HG02852 (cell line): ENCODE data around the gene MORN1.

Experiments used
- ATAC-seq: cut with Tn5 transposase; IDR thresholded peaks from one replicate; pipeline ENCODE4 v1.9.1; 2021; ENCODE audit warnings: mild to moderate bottlenecking, moderate library complexity; ENCODE audit not compliant: unreplicated experiment

MORN1 gene

DNA sequence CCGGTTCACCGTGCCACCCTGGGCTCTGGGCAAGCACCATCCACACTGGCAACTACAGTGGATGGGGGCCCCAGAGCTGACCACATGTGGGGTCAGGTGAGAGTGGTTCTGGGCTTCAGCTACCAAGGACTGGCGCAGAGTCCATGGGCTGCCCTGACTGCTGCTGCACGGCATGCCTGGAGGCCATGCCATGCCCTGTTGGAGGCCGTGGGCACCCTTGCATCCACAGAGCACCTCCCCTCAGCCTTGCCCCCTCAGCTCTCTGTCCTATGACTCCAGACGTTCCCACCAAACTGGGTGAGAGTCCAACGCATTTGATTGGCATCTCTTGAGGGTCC is 15.5 kb downstream of the MORN1 start:
- ATAC-seq: no peak

DNA sequence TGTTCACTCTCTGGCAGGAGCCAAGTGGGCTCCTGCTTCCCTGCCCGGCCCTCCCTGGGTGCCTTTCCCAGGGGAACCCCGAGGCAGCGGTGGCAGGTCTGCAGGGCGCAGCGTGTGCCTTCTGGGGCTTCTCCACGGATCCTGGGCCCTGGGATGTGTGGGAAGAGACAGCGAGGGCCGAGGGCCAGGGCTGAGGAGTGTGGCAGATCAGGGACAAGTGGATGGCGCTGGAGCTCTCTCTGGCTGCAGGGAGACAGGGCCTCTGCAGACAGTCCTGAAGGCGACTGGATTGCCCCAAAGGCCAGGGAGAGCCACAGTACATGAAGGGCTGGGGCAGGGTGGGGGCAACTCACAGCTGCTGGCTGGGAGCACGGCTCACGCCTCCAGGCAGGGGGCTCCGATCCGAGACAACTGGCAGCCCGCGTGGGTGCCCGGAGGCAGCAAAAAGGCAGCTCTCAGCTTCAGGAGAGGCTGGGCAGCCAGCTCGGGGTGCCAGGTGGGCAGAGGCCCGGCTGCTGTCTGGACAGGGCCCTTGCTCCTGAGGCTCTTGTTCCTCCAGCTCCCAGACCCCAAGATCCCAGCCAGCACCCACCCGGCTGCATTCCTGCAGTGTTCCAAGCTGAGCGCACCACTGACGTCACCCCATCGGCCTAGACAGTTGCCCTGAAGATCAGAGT is 16.0 kb downstream of the MORN1 start:
- no peak for ATAC-seq

- ATAC-seq: no peak
Observed at GRCh38 chr1:2374252-2375155, 16.9 kb downstream of the MORN1 start.

GRCh38 chr1:2373551-2374251 is 17.7 kb downstream of the MORN1 start:
- no peak for ATAC-seq

GRCh38 chr1:2372551-2373490 is 18.5 kb downstream of the MORN1 start:
- no peak for ATAC-seq

GRCh38 chr1:2368053-2368744 is 23.2 kb downstream of the MORN1 start:
- ATAC-seq: no peak

GRCh38 chr1:2363847-2364513 is 27.4 kb downstream of the MORN1 start:
- ATAC-seq: no peak

- no peak for ATAC-seq
Observed at GRCh38 chr1:2360588-2361364, 30.6 kb downstream of the MORN1 start.

- no peak for ATAC-seq
Observed at GRCh38 chr1:2358651-2359640, 32.4 kb downstream of the MORN1 start.

GRCh38 chr1:2358072-2358471 is 33.3 kb downstream of the MORN1 start:
- no peak for ATAC-seq

- no peak for ATAC-seq
Observed at GRCh38 chr1:2356911-2357845, 34.2 kb downstream of the MORN1 start.

- no peak for ATAC-seq
Observed at GRCh38 chr1:2356401-2356800, 35.0 kb downstream of the MORN1 start.

GRCh38 chr1:2355373-2356261 is 35.7 kb downstream of the MORN1 start:
- ATAC-seq: no peak

DNA sequence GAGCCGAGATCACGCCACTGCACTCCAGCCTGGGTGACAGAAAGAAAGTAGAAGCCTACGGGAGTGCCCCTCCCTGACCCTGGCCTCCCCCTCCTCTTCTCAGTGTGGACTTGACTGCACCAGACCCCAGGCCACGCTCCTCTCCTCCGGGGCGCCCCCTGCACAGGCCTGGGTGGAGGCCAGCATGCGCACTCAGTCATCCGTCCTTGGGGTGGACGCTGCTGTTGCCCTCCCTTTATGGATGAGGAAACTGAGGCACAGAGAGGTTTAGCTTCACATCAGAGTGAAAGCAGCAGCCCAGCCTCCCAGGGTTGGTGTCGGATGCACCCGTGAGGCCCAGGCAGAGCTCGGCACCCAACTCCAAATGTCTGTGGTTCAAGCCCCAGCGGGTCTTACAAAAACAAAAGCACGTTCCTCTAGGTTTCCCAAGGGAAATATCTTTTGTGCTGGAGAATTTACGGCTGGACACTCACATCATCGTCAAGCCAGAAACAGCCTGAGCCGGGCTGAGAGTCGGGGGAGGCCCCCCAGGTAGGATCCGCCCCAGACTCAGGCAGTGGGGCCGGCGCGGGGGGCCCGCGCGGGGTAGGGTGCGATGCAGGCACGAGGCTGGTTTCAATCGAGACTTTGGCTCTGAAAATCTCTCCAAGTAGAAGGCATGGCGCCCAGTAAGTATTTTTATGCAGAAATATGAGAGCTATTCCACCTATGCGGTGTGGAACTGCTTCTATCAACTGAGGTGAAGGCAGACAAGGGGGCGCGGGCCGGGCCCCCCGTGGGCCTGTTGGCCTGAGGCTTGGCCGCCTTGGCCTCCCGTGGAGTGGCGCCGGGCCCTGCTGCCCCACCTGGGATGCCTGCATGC is 36.6 kb downstream of the MORN1 start:
- no peak for ATAC-seq
